ENCODE measurements around the gene TPST2.

TPST2 gene

DNA sequence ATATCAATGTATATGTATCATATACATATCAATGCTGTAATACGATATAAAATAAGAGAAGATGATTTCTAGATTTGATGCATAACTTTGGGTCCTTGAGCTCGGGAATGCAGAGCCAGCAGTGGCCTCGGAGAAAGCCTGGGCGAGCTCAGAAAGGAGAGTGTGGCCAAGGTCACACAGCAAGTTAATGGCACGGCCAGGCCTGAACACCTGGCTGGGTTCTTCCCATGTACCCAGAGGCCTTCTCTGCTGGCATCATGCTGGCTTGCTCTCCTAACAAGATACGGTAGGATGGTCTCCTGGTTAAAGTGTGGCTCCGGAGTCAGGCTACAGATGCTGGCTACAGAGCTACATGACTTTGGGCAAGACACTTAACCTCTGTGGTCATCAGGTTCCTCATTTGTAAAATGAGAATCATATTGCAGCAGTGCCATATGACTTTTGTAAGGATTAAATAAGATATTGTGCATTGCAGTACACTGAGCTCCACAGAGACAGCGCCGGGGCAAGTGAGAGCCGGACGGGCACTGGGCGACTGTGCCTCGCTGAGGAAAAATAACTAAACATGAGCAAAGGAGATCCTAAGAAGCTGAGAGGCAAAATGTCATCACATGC, 29.9 kb downstream of the TPST2 start:
- no peak for DNase-seq (ENCODE audit: low read depth)
- TF ChIP-seq, protein P1, sequence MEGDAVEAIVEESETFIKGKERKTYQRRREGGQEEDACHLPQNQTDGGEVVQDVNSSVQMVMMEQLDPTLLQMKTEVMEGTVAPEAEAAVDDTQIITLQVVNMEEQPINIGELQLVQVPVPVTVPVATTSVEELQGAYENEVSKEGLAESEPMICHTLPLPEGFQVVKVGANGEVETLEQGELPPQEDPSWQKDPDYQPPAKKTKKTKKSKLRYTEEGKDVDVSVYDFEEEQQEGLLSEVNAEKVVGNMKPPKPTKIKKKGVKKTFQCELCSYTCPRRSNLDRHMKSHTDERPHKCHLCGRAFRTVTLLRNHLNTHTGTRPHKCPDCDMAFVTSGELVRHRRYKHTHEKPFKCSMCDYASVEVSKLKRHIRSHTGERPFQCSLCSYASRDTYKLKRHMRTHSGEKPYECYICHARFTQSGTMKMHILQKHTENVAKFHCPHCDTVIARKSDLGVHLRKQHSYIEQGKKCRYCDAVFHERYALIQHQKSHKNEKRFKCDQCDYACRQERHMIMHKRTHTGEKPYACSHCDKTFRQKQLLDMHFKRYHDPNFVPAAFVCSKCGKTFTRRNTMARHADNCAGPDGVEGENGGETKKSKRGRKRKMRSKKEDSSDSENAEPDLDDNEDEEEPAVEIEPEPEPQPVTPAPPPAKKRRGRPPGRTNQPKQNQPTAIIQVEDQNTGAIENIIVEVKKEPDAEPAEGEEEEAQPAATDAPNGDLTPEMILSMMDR (IDR thresholded peaks at IDR 0.05; ENCODE audit: insufficient read depth, low read depth, low read length, missing control alignments), result no peak

GRCh38 chr22:26558248-26558895, 31.6 kb downstream of the TPST2 start:
- no peak for DNase-seq (ENCODE audit: low read depth)
- H3K4me3 ChIP-seq (ENCODE audit: low read depth, low read length), result no peak overlapping the region
- TF ChIP-seq, protein P1 (IDR thresholded peaks at IDR 0.05; ENCODE audit: insufficient read depth, low read depth, low read length, missing control alignments), result no peak

More for the DNA sequence above, 29.9 kb downstream of the TPST2 start:
- no peak overlapping the region for H3K4me3 ChIP-seq (ENCODE audit: low read depth, low read length)

DNA sequence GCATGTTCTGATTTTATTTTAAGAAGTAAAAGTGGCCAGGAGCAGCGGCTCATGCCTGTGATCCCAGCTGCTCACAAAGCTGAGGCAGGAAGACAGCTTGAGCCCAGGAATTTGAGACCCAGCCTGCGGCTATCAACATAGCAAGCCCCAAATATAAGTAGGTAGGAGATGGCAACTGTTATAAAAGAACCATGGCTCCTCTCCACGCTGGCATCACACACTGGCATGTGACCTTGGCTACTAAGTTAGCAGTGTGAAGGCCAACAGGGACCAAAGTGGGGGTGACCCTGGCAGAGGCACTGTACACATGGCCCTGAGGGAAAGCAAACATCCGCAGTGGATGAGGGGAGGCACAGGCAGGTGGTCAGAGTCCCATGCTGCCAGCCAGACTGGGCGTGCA, 33.0 kb downstream of the TPST2 start:
- no peak for DNase-seq (ENCODE audit: low read depth)
- no peak overlapping the region for H3K4me3 ChIP-seq (ENCODE audit: low read depth, low read length)
- TF ChIP-seq, protein P1 (IDR thresholded peaks at IDR 0.05; ENCODE audit: insufficient read depth, low read depth, low read length, missing control alignments), result no peak

DNA sequence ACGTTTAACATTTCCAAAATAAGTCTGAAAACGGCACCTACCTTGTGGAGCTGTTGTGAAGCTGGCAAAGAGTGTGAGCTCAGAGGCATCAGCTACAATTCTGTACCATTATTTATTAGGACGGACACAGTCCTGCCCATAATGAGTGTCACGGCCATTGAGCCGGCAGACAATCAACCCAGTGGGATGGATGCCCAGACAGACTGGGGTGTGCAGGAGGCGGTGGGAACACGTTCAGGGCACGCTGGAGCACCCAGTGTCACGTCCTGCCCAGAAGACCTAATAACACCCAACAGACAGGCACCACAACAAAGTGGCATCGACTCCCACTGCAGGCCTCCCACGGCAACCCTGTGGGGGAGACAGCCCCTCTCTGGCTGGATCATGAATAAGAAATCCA, 34.5 kb downstream of the TPST2 start:
- no peak for DNase-seq (ENCODE audit: low read depth)
- TF ChIP-seq, protein P1 (IDR thresholded peaks at IDR 0.05; ENCODE audit: insufficient read depth, low read depth, low read length, missing control alignments), result no peak
- H3K4me3 ChIP-seq (ENCODE audit: low read depth, low read length), result no peak overlapping the region

DNA sequence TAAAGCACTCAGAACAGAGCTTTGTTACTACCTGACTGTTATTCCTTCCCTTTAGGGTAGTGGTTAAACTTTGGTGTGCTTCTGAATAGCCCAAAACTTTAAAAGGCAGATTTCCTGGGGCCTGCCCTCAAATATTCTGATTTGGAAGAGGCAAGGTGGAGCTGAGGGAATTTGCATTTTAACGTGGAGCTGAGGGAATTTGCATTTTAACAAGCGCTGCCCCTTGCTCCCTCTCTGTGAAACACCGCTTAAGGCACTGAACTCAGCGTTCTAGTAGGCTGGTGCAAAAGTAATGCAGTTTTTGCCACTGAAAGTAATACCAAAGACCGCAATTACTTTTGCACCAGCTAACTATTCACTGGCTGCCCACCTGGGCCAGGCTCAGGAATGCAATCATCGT, 35.0 kb downstream of the TPST2 start:
- no peak overlapping the region for H3K4me3 ChIP-seq (ENCODE audit: low read depth, low read length)
- TF ChIP-seq, protein P1 (IDR thresholded peaks at IDR 0.05; ENCODE audit: insufficient read depth, low read depth, low read length, missing control alignments), result no peak
- DNase-seq (ENCODE audit: low read depth), result no peak

GRCh38 chr22:26553056-26553752, 36.7 kb downstream of the TPST2 start:
- DNase-seq (ENCODE audit: low read depth), result no peak
- no peak overlapping the region for H3K4me3 ChIP-seq (ENCODE audit: low read depth, low read length)
- TF ChIP-seq, protein P1 (IDR thresholded peaks at IDR 0.05; ENCODE audit: insufficient read depth, low read depth, low read length, missing control alignments), result no peak

Data from GM12865 (cell line).